ENCODE data around the gene ANKRD22.

Gene ANKRD22

GRCh38 chr10:88895250-88895649, 43.6 kb upstream of the ANKRD22 start:
- H3K4me3 Mint-ChIP-seq = no peak overlapping the region
- no peak for TF ChIP-seq CTCF (IDR thresholded peaks at IDR 0.05)
- no peaks in the 10 kb centered on the region for H3K9me3 Mint-ChIP-seq
- no peak for DNase-seq
- H3K4me1 Mint-ChIP-seq = peaks cover 14% of the 10 kb centered on the region
- H3K27ac Mint-ChIP-seq = no peak overlapping the region
- H3K27me3 Mint-ChIP-seq (ENCODE audit: low read depth, poor library complexity) = peaks cover 11% of the 10 kb centered on the region
- H3K36me3 Mint-ChIP-seq (ENCODE audit: low read depth) = no peaks in the 10 kb centered on the region

GRCh38 chr10:88893611-88894010, 42.0 kb upstream of the ANKRD22 start:
- no peak overlapping the region for H3K4me3 Mint-ChIP-seq
- DNase-seq = no peak
- H3K27ac Mint-ChIP-seq = no peak overlapping the region
- no peak for TF ChIP-seq CTCF (IDR thresholded peaks at IDR 0.05)
- peaks cover 9% of the 10 kb centered on the region for H3K27me3 Mint-ChIP-seq (ENCODE audit: low read depth, poor library complexity)
- peaks cover 10% of the 10 kb centered on the region for H3K4me1 Mint-ChIP-seq
- no peaks in the 10 kb centered on the region for H3K36me3 Mint-ChIP-seq (ENCODE audit: low read depth)
- no peaks in the 10 kb centered on the region for H3K9me3 Mint-ChIP-seq

- TF ChIP-seq CTCF (IDR thresholded peaks at IDR 0.05) = no peak
- H3K27me3 Mint-ChIP-seq (ENCODE audit: low read depth, poor library complexity) = peaks cover 8% of the 10 kb centered on the region
- H3K36me3 Mint-ChIP-seq (ENCODE audit: low read depth) = no peaks in the 10 kb centered on the region
- no peak overlapping the region for H3K4me3 Mint-ChIP-seq
- DNase-seq = no peak
- no peaks in the 10 kb centered on the region for H3K9me3 Mint-ChIP-seq
- H3K27ac Mint-ChIP-seq = no peak overlapping the region
- H3K4me1 Mint-ChIP-seq = peaks cover 4% of the 10 kb centered on the region
These were observed 40.8 kb upstream of the ANKRD22 start for GRCh38 chr10:88892222-88892967.

- DNase-seq = no peak
- Mint-ChIP-seq H3K9me3 (no peaks in the 10 kb centered on the region), H3K4me1 (no peaks in the 10 kb centered on the region), H3K36me3 (ENCODE audit: low read depth) (no peaks in the 10 kb centered on the region), H3K27ac (no peak overlapping the region), H3K4me3 (no peak overlapping the region), H3K27me3 (ENCODE audit: low read depth, poor library complexity) (peaks cover 9% of the 10 kb centered on the region)
- TF ChIP-seq CTCF (IDR thresholded peaks at IDR 0.05) = no peak
These were observed 39.2 kb upstream of the ANKRD22 start for GRCh38 chr10:88890681-88891381.

GRCh38 chr10:88889559-88890337, 38.1 kb upstream of the ANKRD22 start:
- Mint-ChIP-seq H3K27me3 (ENCODE audit: low read depth, poor library complexity) (peaks cover 17% of the 10 kb centered on the region), H3K9me3 (no peaks in the 10 kb centered on the region), H3K4me3 (no peak overlapping the region), H3K36me3 (ENCODE audit: low read depth) (no peaks in the 10 kb centered on the region), H3K4me1 (no peaks in the 10 kb centered on the region), H3K27ac (no peak overlapping the region)
- no peak for TF ChIP-seq CTCF (IDR thresholded peaks at IDR 0.05)
- no peak for DNase-seq

All from nephron progenitor cell (in vitro differentiated cells).